HG02885 (cell line): ENCODE measurements around the gene ADAM12.

Source experiments
- ATAC-seq: cut with Tn5 transposase; IDR thresholded peaks from one replicate; pipeline ENCODE4 v1.9.1; 2021; ENCODE audit warnings: mild to moderate bottlenecking; ENCODE audit not compliant: unreplicated experiment, poor library complexity

Gene ADAM12

DNA sequence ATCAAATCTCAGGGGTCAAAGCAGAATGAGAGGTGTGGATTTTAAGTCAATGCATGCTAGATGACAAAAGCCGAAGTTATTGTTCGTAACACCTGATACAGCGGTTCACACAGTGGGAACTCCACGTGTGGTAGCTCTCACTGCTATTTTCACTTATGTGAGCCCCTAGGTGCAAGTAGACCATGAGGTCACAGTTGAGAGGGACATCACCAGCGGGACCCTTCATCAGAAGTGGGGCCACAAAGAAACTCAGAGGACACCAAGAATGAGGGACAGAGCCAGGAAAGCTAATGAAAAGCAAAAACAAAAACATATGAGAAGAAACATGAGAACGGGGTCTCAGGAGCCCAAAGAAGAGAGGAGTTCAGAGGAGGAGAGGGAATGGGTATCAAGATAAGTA lies 63.5 kb downstream of the ADAM12 start:
- no peak for ATAC-seq

DNA sequence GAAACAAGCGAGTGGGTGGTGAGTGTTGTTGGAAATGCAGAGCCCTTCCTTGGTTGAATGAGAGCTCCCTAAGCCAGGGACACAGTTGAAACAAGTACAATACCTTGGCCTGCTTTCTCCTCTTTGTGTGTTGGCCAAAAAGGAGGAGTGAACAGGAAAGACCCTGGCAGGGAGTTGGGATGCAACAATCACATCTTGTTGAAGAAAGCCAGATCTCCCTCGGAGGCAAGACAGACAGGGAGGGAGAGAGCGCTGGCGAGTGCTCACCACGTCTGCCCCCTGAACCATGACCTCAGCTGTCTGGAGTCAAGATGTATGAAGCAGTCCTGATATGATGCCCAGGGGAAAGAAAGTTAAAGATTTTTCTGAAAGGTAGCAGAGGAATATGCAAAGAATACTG lies 66.8 kb downstream of the ADAM12 start:
- ATAC-seq, result no peak

DNA sequence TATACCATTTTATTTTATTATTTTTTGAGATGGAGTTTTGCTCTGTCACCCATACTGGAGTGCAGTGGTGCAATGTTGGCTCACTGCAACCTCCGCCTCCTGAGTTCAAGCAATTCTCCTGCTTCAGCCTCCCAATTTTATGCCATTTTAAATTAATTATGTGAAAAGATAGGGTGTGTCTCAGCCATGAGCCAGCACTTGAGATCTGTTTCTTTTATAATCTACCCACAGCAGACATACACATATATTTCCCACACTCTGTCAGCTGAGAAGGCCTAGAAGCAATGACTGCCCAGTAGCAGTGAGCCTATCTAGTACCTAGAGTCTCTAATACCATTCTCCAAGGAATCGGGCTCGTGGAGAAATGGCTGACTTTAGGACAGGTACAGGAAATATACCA lies 70.5 kb downstream of the ADAM12 start:
- no peak for ATAC-seq

DNA sequence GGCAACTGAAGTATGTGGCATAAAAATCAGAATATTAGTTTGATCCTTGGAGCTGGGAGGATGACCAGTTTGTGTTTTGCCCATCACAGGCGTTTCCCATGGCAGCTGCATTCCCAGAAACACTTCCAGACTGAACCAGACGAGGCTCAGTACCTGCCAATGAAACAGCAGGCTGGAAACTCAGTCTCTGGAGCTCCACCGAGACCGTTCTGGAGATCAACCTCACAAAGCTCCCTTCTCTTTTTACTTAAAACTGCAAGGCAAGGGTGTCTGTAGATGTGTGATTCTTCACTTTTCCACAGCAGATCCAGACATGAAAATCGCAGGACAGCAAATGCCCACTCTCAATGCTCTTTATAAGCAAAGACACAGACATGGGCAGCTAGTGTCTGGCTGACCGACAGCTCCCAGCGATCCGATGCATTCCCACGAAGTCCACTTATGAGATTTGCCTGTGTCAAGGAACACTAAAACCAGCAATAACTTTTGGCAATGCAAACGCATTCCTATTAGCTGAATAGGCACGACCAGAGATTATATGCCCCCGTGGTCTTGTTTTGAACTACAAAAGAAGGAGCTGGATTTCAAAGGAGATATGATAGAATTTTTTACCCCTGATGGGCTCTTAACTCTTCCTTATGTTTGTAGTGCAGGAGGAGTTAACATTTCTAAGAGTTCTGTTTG lies 72.6 kb downstream of the ADAM12 start:
- ATAC-seq, result no peak

DNA sequence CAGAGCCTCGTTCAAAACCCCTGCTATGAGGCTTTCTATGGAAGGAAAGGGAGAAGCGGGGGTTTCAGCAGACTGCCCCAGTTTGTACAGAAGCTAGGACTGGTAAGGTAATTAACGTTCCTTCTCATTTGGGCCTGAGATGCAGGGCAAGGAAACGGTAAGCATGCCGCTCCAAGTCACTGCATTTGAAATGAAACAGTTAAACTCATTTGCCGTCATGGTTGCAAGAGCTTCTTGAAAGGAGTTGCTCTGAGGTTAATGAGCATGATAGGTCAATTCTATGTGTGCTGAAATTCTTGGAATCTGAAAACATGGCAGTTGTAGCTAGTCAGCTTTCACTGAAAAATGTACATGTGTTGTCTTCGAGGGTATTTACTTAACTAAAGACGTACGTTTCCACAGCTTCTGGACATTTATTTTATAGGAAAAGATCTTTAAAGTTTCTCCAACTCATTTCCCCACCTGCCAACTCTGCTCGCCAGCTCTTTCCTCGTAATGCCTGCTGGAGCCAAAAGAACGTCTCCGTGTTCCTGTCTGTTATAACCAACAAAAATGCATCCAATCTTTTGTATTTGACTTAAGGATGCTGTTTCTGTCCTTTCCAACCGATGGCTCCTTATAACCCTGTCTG lies 73.3 kb downstream of the ADAM12 start:
- ATAC-seq, result no peak

DNA sequence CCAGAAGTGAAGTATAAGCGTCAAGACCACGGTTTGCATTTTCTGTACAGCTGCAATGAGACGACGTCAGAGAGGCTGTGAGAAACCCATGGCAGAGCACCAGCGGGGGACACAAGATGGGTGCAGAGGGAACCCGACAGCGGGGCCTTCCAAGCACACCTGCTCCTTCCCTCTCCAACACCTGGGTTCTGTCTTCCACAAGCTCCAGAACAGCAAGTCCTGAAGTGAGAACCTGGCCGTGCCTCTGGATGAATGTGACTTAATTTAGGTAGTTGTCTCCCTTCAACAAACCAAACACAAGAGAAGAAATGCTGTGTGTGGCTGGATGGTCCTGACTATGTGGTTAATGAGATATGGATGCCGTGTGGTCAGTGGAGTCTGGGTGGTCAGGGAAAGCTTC lies 76.1 kb downstream of the ADAM12 start:
- no peak for ATAC-seq

DNA sequence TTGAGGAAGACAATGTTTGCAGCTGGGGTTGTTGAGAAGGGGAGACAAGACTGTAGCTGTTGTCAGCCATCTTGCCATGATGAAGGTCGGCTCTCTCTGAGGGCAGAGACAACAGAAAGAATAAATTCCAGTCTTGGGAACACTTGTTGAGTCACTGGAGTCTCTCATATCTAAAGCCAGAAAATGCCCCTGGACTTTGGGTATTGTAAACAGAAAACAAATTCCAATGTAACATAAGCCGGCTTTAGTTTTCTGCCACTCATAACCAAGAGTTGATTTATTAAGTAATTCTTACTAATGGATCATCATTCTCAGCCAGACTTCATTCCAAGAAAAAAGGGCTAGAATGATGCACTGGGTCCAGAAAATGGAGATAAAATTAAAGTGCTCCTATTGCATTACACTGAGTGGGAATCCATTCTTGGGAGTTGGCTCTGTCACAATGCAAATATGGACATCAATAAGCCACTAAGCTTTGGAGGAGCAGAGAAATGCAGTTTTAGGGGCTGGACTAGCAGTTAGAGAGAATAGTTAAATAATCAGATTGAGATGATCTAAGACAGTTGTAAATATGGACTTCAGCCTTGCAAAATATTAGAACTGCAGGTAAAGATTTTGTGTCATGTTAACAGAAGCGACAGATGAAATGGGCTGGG lies 78.9 kb downstream of the ADAM12 start:
- no peak for ATAC-seq

DNA sequence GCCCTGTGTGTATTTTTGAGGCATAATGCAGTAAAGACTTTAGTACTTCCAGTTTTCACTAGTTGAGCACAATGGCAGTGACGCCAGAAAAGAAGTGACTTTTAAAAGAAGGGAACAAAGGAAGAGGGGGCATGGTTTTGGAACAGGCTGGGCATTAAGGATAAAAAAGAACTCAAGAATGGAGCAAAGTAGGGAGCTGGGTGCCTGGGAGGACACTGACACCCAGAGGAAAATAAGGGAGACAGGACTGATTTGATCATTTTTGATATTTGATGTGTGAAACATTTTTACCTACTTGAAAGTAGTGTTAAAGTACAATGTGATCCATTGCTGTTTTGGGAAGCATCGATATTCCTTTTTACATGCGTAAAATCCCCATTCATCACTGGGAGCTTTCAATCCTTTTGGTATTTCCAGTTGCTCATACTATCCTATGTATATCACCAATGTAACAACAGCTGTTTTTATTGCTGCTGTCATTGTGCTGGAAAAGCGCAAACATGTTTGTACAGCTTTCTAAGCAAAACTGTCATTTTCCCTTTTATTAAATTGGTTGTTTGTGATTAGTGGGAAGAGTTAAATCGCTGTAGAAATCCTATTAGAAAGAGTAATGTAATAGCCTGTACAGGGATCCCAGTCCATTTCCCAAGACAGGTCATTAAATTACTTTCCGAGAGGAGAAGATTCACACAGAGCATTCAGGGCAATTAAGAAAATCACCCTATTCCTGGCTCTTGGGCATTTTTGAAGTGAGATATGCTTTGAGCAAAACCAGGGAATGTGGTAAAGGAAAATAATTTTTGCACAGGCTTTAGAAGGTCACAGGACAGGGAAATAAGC lies 85.2 kb downstream of the ADAM12 start:
- ATAC-seq, result no peak

DNA sequence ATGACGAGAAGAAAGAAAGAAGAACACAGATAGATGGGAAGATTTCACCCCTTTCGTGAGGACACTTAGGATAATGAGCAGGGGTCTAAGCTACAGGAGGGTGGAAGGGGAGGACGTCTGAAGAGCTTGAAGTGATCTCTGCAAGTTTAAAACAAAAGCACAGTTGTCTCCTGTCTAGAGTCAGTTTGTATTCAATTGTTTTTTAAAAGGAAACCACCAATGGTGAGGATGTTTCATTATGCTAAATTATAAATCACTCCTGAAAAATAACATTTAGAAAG lies 85.9 kb downstream of the ADAM12 start:
- ATAC-seq, result no peak

DNA sequence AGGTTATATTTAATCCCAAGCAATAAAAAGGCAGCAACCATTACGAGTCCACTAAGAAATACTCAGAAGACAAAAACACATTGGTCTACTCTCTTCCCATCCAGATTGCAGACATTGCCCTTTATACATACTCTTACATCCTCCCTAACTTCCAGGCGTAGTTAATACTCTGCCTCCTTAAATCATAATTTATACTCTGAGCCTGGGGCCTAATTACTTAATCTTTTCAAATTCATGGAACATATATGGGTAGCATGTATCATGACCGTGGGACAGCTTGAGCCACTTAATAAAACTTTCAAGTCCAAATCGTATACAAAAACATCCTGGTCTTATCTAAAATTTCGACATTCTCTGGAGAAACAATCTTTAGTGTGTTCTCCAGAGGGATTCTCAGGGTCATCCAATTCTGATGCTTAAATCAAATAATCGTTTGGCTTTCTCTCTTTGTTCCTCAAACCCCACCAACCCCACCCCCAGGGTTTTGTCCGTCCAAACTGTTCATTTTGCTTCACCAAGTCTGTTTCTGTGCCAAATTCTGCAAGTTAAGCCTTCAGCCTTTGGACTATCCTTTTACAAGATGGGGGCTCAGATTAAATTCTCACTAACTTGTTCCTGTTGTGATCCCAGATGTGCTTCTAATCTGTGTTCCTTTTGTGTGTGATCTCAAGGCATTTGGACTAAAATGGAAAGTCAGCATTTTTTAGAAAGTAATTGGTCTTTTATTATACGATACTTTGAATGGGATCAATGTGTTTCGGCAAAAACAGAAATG lies 86.4 kb downstream of the ADAM12 start:
- no peak for ATAC-seq

DNA sequence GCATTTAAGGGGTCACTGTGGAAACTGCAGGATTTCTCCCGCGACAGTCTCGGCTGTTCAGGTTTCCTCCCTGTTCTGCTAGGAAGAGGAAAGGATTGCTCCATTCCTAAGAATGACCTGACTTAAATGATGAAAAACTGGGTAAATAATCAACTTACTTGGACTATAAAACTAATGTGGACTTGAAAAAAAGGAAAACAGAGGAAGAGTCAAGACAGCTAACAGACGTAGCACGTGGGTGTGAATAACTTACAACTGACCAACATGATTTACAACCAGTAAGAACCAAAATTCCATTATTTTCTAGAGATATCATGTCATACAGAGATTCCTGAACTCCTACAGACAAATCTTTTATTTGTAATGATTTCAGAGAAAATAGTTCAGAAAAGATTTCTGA lies 93.8 kb downstream of the ADAM12 start:
- no peak for ATAC-seq

DNA sequence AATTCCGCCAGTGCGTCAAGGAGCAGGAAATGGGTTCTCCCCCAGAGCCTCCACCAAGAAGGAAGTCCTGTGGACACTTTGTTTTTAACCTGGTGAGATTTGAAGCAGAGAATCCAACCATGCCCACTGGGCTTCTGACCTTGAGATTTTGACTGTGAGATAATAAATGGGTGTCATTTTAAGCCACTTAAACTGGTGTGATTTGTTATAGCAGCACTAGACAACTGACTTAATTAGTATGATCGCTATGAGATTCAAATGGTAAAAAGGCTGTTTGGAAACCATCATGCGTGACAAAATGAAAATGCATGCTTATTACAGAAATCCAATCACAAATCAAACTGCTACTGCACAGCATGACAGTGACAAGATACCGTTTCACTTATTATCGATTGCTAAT lies 98.0 kb downstream of the ADAM12 start:
- ATAC-seq, result no peak

DNA sequence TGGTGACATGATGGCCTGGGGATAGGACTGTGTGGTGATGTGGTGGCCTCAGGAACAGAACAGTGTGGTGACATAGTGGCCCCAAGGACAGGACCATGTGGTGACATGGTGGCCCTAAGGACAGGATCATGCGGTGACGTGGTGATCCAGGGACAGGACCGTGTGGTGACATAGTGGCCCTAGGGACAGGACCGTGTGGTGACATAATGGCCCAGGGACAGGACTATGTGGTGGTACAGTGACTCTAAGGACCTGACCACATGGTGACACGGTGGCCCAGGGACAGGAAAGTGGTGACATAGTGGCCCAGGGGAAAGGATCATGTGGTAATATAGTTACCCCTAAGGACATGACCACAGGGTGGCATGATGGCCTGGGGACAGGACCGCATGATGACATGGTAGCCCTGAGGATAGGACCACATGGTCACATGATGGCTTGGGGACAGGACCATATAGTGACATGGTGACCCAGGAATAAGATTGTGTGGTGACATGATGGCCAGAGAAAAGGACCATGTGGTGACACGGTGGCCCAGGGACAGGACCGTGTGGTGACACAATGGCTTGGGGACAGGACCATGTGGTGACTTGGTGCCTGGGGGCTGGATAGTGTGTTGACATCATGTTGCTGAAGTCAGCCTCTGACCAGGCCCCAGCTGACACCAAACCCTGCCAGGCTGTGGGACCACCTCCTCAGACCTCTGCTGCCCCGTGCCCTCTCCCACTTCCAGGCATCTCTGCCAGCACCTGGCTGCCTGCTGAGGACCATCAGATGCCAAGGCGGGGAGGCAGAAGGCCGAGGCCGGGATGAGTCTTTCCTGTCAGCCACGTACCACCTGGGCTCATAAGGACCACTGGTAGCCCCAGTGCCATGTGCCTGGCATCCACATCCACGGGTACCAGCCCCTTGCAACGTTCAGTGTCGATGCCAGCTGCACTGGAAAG lies 99.5 kb downstream of the ADAM12 start:
- no peak for ATAC-seq

DNA sequence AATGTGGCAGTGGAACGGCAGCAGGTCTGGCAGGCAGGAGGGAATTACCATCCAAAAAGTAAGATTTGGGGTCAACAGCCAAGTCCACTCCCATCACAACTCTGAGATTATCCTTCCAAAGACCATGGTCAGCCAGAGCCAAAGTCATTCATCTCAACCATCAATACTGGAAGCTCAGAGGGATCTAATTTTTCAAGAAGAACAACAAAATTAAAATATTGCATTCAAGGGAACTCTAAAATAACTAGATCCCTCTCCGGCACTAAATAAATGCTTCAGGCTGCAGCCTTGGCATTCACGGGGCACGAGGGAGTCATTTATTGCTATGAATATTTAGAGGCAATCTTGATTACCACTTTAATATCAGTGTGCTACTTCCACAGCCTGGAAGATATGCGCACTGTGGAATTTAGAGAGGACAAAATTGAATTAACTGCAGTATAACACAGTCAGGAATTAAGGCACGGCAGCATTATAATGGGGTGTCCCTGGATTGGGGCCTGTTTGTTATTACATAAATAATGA lies 102.0 kb downstream of the ADAM12 start:
- no peak for ATAC-seq

DNA sequence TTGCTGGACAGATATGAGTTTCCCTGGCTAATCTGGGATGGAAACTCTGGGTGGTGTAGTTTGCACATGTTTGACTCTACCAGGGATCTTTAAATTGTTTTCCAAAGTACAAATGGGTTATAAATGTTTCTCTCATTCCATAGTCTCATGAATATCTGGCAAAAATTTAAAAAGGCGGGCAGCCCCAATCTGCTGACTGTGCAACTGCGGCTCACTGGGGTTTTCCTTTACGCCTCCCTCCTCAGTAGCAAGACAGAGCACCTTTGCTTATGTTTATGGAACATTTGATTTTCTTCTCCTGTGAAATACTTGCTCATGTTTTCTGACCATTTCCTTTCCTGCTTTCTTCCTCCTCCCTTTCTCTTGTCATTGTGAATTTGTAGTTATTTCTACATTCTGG lies 105.0 kb downstream of the ADAM12 start:
- ATAC-seq, result no peak

DNA sequence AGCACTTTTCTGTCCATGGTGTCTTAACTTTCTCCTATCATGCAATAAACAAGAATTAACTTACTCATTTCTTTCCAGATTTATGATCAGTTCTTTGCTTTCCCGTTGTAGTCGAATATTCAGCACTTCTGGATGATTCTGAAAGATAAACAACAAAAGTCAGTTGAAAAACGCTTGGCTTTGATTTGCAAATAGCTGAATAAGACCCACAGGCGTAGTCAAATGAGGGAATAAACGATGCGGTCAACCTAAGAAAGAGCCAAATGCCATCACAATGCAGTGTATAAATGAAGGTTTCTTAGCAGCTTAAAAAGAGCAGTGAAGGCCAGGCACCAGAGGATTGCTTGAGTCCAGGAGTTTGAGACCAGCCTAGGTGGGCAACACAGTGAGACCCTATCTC lies 109.4 kb downstream of the ADAM12 start:
- ATAC-seq, result no peak

DNA sequence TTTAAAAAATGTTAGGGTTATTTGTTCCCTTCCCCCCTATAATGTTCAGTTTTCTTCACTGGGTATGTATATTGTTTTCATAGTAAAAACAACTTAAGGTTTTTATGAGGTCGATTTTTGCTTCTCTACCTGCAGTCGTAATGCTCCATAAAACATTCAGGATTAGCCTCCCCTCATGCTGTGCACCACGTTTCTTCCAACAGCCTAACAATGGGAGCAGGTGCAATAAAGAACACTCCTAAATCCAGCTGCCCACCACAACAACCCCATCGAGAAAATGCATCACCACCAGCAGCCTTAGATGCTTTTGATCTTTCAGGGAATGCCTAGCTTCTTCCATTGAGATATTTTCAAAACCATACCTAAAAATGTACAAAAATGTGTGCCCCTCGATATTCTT lies 111.1 kb downstream of the ADAM12 start:
- ATAC-seq, result no peak

DNA sequence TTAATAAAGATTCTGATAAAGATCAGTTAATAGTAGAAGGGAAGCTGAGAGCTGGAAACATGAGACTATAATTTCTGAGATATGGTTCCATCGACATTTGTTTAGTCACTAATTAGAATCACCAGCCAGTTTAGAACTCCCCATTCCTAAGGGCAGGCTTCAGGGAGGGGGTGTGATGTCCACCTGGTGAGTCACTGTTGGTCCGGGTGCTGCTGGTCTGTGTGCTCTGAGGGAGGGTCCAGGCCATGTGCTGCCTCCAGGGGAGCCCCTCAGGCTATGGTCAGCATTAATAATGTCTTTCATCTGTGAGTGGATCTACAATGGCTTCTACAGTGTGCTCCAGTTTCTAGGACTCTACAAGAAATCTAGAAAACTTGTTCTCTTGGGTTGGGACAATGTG lies 115.8 kb downstream of the ADAM12 start:
- no peak for ATAC-seq

DNA sequence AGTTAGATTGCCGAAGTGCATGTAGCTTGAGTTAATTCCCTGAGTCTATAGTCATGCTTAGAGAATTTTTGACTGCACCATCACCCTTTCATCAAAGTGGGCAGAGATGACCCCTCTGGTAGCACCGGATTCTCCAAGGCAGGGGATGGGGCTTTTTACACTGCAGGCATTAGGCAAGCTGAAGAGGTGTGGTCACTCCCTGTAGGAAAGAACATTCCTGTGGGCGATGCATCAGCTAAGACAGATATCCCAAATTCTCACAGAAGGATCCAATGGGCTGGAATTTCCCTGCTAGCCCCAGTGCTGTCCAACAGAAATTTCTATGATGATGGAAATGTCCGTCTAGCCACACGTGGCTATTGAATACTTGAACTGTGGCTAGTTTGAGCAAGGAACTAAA lies 118.2 kb downstream of the ADAM12 start:
- no peak for ATAC-seq
